GM21360 (cell line): ENCODE measurements around the gene KIAA1217.

Source experiments
- ATAC-seq: cut with Tn5 transposase; IDR thresholded peaks from one replicate; pipeline ENCODE4 v1.9.1; 2021; ENCODE audit warnings: mild to moderate bottlenecking, moderate library complexity; ENCODE audit not compliant: unreplicated experiment

Gene KIAA1217

GRCh38 chr10:24242562-24242961 is 33.6 kb downstream of the KIAA1217 start:
- ATAC-seq: no peak

- ATAC-seq: no peak
Measured at GRCh38 chr10:24246365-24246764, 37.4 kb downstream of the KIAA1217 start.

GRCh38 chr10:24247841-24248240 is 38.9 kb downstream of the KIAA1217 start:
- no peak for ATAC-seq

GRCh38 chr10:24249829-24250415 is 41.0 kb downstream of the KIAA1217 start:
- ATAC-seq: no peak

GRCh38 chr10:24251547-24251946 is 42.6 kb downstream of the KIAA1217 start:
- no peak for ATAC-seq

- no peak for ATAC-seq
Measured at GRCh38 chr10:24254180-24254579, 45.2 kb downstream of the KIAA1217 start.

- no peak for ATAC-seq
Measured at GRCh38 chr10:24255115-24255880, 46.4 kb downstream of the KIAA1217 start.

GRCh38 chr10:24255881-24256311 is 47.0 kb downstream of the KIAA1217 start:
- ATAC-seq: no peak

- no peak for ATAC-seq
Measured at GRCh38 chr10:24256619-24257107, 47.7 kb downstream of the KIAA1217 start.

GRCh38 chr10:24257588-24257987 is 48.6 kb downstream of the KIAA1217 start:
- ATAC-seq: no peak

GRCh38 chr10:24259365-24260130 is 50.6 kb downstream of the KIAA1217 start:
- no peak for ATAC-seq

GRCh38 chr10:24261627-24262026 is 52.7 kb downstream of the KIAA1217 start:
- no peak for ATAC-seq

- ATAC-seq: no peak
Measured at GRCh38 chr10:24262929-24263590, 54.1 kb downstream of the KIAA1217 start.

- no peak for ATAC-seq
Measured at GRCh38 chr10:24269476-24269875, 60.5 kb downstream of the KIAA1217 start.

GRCh38 chr10:24272374-24272773 is 63.4 kb downstream of the KIAA1217 start:
- ATAC-seq: no peak

GRCh38 chr10:24277277-24277676 is 68.3 kb downstream of the KIAA1217 start:
- ATAC-seq: no peak

- no peak for ATAC-seq
Measured at GRCh38 chr10:24277771-24278170, 68.8 kb downstream of the KIAA1217 start.

GRCh38 chr10:24278176-24278889 is 69.4 kb downstream of the KIAA1217 start:
- no peak for ATAC-seq

GRCh38 chr10:24279166-24279565 is 70.2 kb downstream of the KIAA1217 start:
- ATAC-seq: no peak

GRCh38 chr10:24287559-24288195 is 78.7 kb downstream of the KIAA1217 start:
- no peak for ATAC-seq
